Activated CD4-positive, alpha-beta memory T cell treated with anti-CD3 and anti-CD28 coated beads, Interleukin-2, amount 10 ng/mL, durations not matched to agents 7 days and 5 days (primary cell): ENCODE measurements around the gene ACTN1. TPM values are rescaled to one million over a fixed set of nuclear protein-coding genes. Genes with fewer than 3 reads are reported as not detected.

Experiments
- CTCF ChIA-PET: fragments of 350-600 bp; sonication (Branson Sonifier 250); formaldehyde crosslinking; loops from one replicate; lab custom pipeline; 2021; ENCODE audit warnings: antibody characterized with exemption, inconsistent platforms; lab: Charles Lee
- POLR2A ChIA-PET: fragments of 350-600 bp; sonication (Branson Sonifier 250); formaldehyde crosslinking; loops from one replicate; lab custom pipeline; 2021; ENCODE audit warnings: antibody characterized with exemption; lab: Charles Lee
- DNase-seq: peaks from one replicate; pipeline ENCODE4 v3.0.0-alpha.2; 2020
- H3K27ac Mint-ChIP-seq: one replicate; pipeline ENCODE4 v1.8.0; 2021; ENCODE audit warnings: mild to moderate bottlenecking, mixed read lengths
- H3K27me3 Mint-ChIP-seq: one replicate; pipeline ENCODE4 v1.8.0; 2021; ENCODE audit warnings: mixed read lengths
- H3K36me3 Mint-ChIP-seq: one replicate; pipeline ENCODE4 v1.8.0; 2021; ENCODE audit warnings: low read depth, mixed read lengths
- H3K4me1 Mint-ChIP-seq: one replicate; pipeline ENCODE4 v1.8.0; 2021; ENCODE audit warnings: mixed read lengths
- H3K4me3 Mint-ChIP-seq: one replicate; pipeline ENCODE4 v1.8.0; 2021; ENCODE audit warnings: mild to moderate bottlenecking, mixed read lengths
- H3K9me3 Mint-ChIP-seq: one replicate; pipeline ENCODE4 v1.8.0; 2021; ENCODE audit warnings: mixed read lengths
- total RNA-seq, 2 experiments: library from RNA; stranded (reverse); gene quantifications; one replicate each; pipeline ENCODE4 v1.2.3, GENCODE V29; 2021

Gene ACTN1
- total RNA-seq, 2 experiments from 2014 or later: 34.7 to 37.1 TPM

GRCh38 chr14:68931474-68932051 lies 47.5 kb downstream of the ACTN1 start:
- Mint-ChIP-seq H3K4me1 (peaks cover 19% of the 10 kb centered on the region), H3K27ac (no peak overlapping the region)
- POLR2A ChIA-PET: no interaction called here

GRCh38 chr14:68931063-68931462 lies 48.0 kb downstream of the ACTN1 start:
- no peak overlapping the region for H3K27ac Mint-ChIP-seq
- no peaks in the 10 kb centered on the region for H3K27me3 Mint-ChIP-seq
- no peak overlapping the region for H3K4me3 Mint-ChIP-seq
- DNase-seq: no peak
- POLR2A ChIA-PET: no interaction called here
- peaks cover 9% of the 10 kb centered on the region for H3K36me3 Mint-ChIP-seq
- H3K9me3 Mint-ChIP-seq: peaks cover 9% of the 10 kb centered on the region
- H3K4me1 Mint-ChIP-seq: peaks cover 19% of the 10 kb centered on the region
- CTCF ChIA-PET: no interaction called here

More at GRCh38 chr14:68931474-68932051, 47.5 kb downstream of the ACTN1 start:
- peaks cover 6% of the 10 kb centered on the region for H3K36me3 Mint-ChIP-seq
- peaks cover 7% of the 10 kb centered on the region for H3K9me3 Mint-ChIP-seq
- H3K4me3 Mint-ChIP-seq: no peak overlapping the region
- no peak for DNase-seq
- CTCF ChIA-PET: no interaction called here
- H3K27me3 Mint-ChIP-seq: no peaks in the 10 kb centered on the region

- H3K9me3 Mint-ChIP-seq: peaks cover 19% of the 10 kb centered on the region
- ChIA-PET CTCF (no interaction called here), POLR2A (no interaction called here)
- DNase-seq: no peak
- H3K27ac Mint-ChIP-seq: no peak overlapping the region
- H3K4me1 Mint-ChIP-seq: peaks cover 15% of the 10 kb centered on the region
- H3K36me3 Mint-ChIP-seq: peaks cover 20% of the 10 kb centered on the region
- no peaks in the 10 kb centered on the region for H3K27me3 Mint-ChIP-seq
- H3K4me3 Mint-ChIP-seq: no peak overlapping the region
Observed at GRCh38 chr14:68929623-68930307, 49.3 kb downstream of the ACTN1 start.

- no peak overlapping the region for H3K27ac Mint-ChIP-seq
- H3K9me3 Mint-ChIP-seq: peaks cover 22% of the 10 kb centered on the region
- H3K27me3 Mint-ChIP-seq: no peaks in the 10 kb centered on the region
- peaks cover 13% of the 10 kb centered on the region for H3K4me1 Mint-ChIP-seq
- H3K4me3 Mint-ChIP-seq: no peak overlapping the region
- POLR2A ChIA-PET: interaction anchor here (0.6 to 1.0 kb wide), 2 partner anchors 48 to 308 kb away, joined by 3 read pairs; no protein-coding TSS in a partner anchor
- CTCF ChIA-PET: no interaction called here
- H3K36me3 Mint-ChIP-seq: peaks cover 24% of the 10 kb centered on the region
- DNase-seq: no peak
Observed at GRCh38 chr14:68928770-68929550, 50.1 kb downstream of the ACTN1 start.

- H3K36me3 Mint-ChIP-seq: peaks cover 27% of the 10 kb centered on the region
- peaks cover 13% of the 10 kb centered on the region for H3K4me1 Mint-ChIP-seq
- ChIA-PET POLR2A (interaction anchor here (0.6 to 1.0 kb wide), 2 partner anchors 48 to 309 kb away, joined by 3 read pairs; no protein-coding TSS in a partner anchor), CTCF (no interaction called here)
- H3K27me3 Mint-ChIP-seq: no peaks in the 10 kb centered on the region
- H3K4me3 Mint-ChIP-seq: no peak overlapping the region
- H3K27ac Mint-ChIP-seq: no peak overlapping the region
- DNase-seq: no peak
- peaks cover 22% of the 10 kb centered on the region for H3K9me3 Mint-ChIP-seq
Observed at GRCh38 chr14:68927956-68928675, 51.0 kb downstream of the ACTN1 start.

GRCh38 chr14:68927089-68927488 lies 52.0 kb downstream of the ACTN1 start:
- CTCF ChIA-PET: interaction anchor here (1.6 kb wide), 1 partner anchor 14 kb away, joined by 5 read pairs; no protein-coding TSS in a partner anchor
- Mint-ChIP-seq H3K27me3 (no peaks in the 10 kb centered on the region), H3K36me3 (peaks cover 27% of the 10 kb centered on the region), H3K4me1 (peaks cover 13% of the 10 kb centered on the region), H3K9me3 (peaks cover 22% of the 10 kb centered on the region), H3K4me3 (no peak overlapping the region), H3K27ac (no peak overlapping the region)
- POLR2A ChIA-PET: interaction anchor here (1.0 to 1.5 kb wide), 2 partner anchors 9 to 13 kb away, joined by 3 read pairs; no protein-coding TSS in a partner anchor
- no peak for DNase-seq

GRCh38 chr14:68926236-68926635 lies 52.9 kb downstream of the ACTN1 start:
- CTCF ChIA-PET: interaction anchor here (1.1 to 1.6 kb wide), 4 partner anchors 14 to 58 kb away, joined by 3 to 5 read pairs (median 4); no protein-coding TSS in a partner anchor
- H3K36me3 Mint-ChIP-seq: peaks cover 27% of the 10 kb centered on the region
- H3K4me3 Mint-ChIP-seq: no peak overlapping the region
- H3K27ac Mint-ChIP-seq: no peak overlapping the region
- peaks cover 22% of the 10 kb centered on the region for H3K9me3 Mint-ChIP-seq
- no peak for DNase-seq
- peaks cover 13% of the 10 kb centered on the region for H3K4me1 Mint-ChIP-seq
- POLR2A ChIA-PET: interaction anchor here (1.0 to 1.5 kb wide), 2 partner anchors 10 to 14 kb away, joined by 3 read pairs; no protein-coding TSS in a partner anchor
- H3K27me3 Mint-ChIP-seq: no peaks in the 10 kb centered on the region

GRCh38 chr14:68925373-68925772 lies 53.7 kb downstream of the ACTN1 start:
- Mint-ChIP-seq H3K4me1 (peaks cover 13% of the 10 kb centered on the region), H3K4me3 (no peak overlapping the region), H3K36me3 (peaks cover 27% of the 10 kb centered on the region), H3K27me3 (no peaks in the 10 kb centered on the region), H3K27ac (no peak overlapping the region), H3K9me3 (peaks cover 22% of the 10 kb centered on the region)
- POLR2A ChIA-PET: no interaction called here
- CTCF ChIA-PET: interaction anchor here (1.2 to 2.6 kb wide), 4 partner anchors 13 to 57 kb away, joined by 3 to 21 read pairs (median 4); no protein-coding TSS in a partner anchor
- no peak for DNase-seq

- Mint-ChIP-seq H3K36me3 (peaks cover 27% of the 10 kb centered on the region), H3K4me1 (peaks cover 13% of the 10 kb centered on the region), H3K27me3 (no peaks in the 10 kb centered on the region), H3K9me3 (peaks cover 22% of the 10 kb centered on the region), H3K4me3 (no peak overlapping the region), H3K27ac (no peak overlapping the region)
- no peak for DNase-seq
- POLR2A ChIA-PET: no interaction called here
- CTCF ChIA-PET: interaction anchor here (2.6 kb wide), 1 partner anchor 13 kb away, joined by 21 read pairs; no protein-coding TSS in a partner anchor
Observed at GRCh38 chr14:68924186-68925158, 54.6 kb downstream of the ACTN1 start.

- POLR2A ChIA-PET: no interaction called here
- H3K4me3 Mint-ChIP-seq: no peak overlapping the region
- CTCF ChIA-PET: interaction anchor here (2.6 kb wide), 1 partner anchor 12 kb away, joined by 21 read pairs; no protein-coding TSS in a partner anchor
Observed at GRCh38 chr14:68922886-68923285, 56.2 kb downstream of the ACTN1 start.

GRCh38 chr14:68922201-68922621 lies 56.9 kb downstream of the ACTN1 start:
- ChIA-PET POLR2A (no interaction called here), CTCF (interaction anchor here (1.2 kb wide), 1 partner anchor 10 kb away, joined by 4 read pairs; no protein-coding TSS in a partner anchor)
- Mint-ChIP-seq H3K4me3 (no peak overlapping the region), H3K27ac (no peak overlapping the region), H3K4me1 (no peaks in the 10 kb centered on the region), H3K27me3 (no peaks in the 10 kb centered on the region), H3K36me3 (peaks cover 33% of the 10 kb centered on the region), H3K9me3 (peaks cover 22% of the 10 kb centered on the region)
- no peak for DNase-seq

More at GRCh38 chr14:68922886-68923285, 56.2 kb downstream of the ACTN1 start:
- Mint-ChIP-seq H3K4me1 (peaks cover 2% of the 10 kb centered on the region), H3K27me3 (no peaks in the 10 kb centered on the region), H3K27ac (no peak overlapping the region), H3K36me3 (peaks cover 33% of the 10 kb centered on the region), H3K9me3 (peaks cover 22% of the 10 kb centered on the region)
- no peak for DNase-seq
